OCI-LY3 (cell line): ENCODE data around the gene RPL36.

ENCODE experiments used
- H2AFZ ChIP-seq: fragments of 200-600, 300-600 bp; shearing (Covaris generic); 2 replicates; pipeline ENCODE4 v1.6.0; 2014; ENCODE audit warnings: antibody characterized with exemption, low read depth, low read length
- H3K27ac ChIP-seq: fragments of 200-600, 300-600 bp; sonication (generic); 2 replicates; pipeline ENCODE4 v1.5.1; 2014; ENCODE audit warnings: mild to moderate bottlenecking, low read length, moderate library complexity, mixed read lengths
- H3K27me3 ChIP-seq: fragments of 200-600, 300-600 bp; sonication (generic); 2 replicates; pipeline ENCODE4 v1.6.1; 2014; ENCODE audit warnings: low read depth, low read length, mixed read lengths
- H3K36me3 ChIP-seq: fragments of 200-600, 300-600 bp; sonication (generic); replicated peaks from 2 replicates; pipeline ENCODE3; 2014; ENCODE audit warnings: low read depth, low read length, mixed read lengths
- H3K4me1 ChIP-seq: fragments of 300-600, 200-600 bp; sonication (generic); 2 replicates; pipeline ENCODE4 v1.6.1; 2014; ENCODE audit warnings: low read length, mixed read lengths
- H3K4me2 ChIP-seq: fragments of 200-600, 300-600 bp; sonication (generic); 2 replicates; pipeline ENCODE4 v1.6.1; 2014; ENCODE audit warnings: low read length, mixed read lengths
- H3K4me3 ChIP-seq: fragments of 300-600, 200-600 bp; sonication (generic); 2 replicates; pipeline ENCODE4 v1.5.1; 2014; ENCODE audit warnings: antibody characterized with exemption, mild to moderate bottlenecking, low read length, moderate library complexity
- H3K79me2 ChIP-seq: fragments of 300-600, 200-600 bp; shearing (Covaris generic); 2 replicates; pipeline ENCODE4 v1.6.1; 2014; ENCODE audit warnings: mild to moderate bottlenecking, low read length, mixed read lengths
- H3K9ac ChIP-seq: fragments of 300-600, 200-600 bp; shearing (Covaris generic); 2 replicates; pipeline ENCODE4 v1.6.0; 2014; ENCODE audit warnings: mild to moderate bottlenecking, low read length, moderate library complexity
- H3K9me3 ChIP-seq: fragments of 200-600, 300-600 bp; shearing (Covaris generic); 2 replicates; pipeline ENCODE4 v1.6.1; 2014; ENCODE audit warnings: low read length, mixed read lengths; ENCODE audit not compliant: insufficient read depth
- H4K20me1 ChIP-seq: fragments of 200-600, 300-600 bp; sonication (generic); 2 replicates; pipeline ENCODE4 v1.6.1; 2016; ENCODE audit warnings: low read length, mixed read lengths; ENCODE audit not compliant: insufficient read depth
- CTCF ChIP-seq: fragments of 200-600, 300-600 bp; sonication (generic); IDR thresholded peaks from 2 replicates; pipeline ENCODE4 v1.5.1; 2014; ENCODE audit warnings: antibody characterized with exemption, low read length, low read depth
- EZH2phosphoT487 ChIP-seq: fragments of 200-600 bp; shearing (Covaris generic); IDR thresholded peaks from 2 replicates; pipeline ENCODE4 v1.6.1; 2018; ENCODE audit warnings: antibody characterized with exemption, mixed run types, low read depth

RPL36 gene

GRCh38 chr19:5690125-5690954, at the start of gene RPL36:
TSS of gene RPL36 (plus strand) at chr19:5690295. CDS start at chr19:5690508, 213 bp downstream.
- TF ChIP-seq EZH2phosphoT487, result no peak
- TF ChIP-seq CTCF, result peak; percentile 86
- peak within 1 kb of the TSS; percentile 91 for H3K9ac ChIP-seq
- no peaks in the 10 kb centered on the region for H3K27me3 ChIP-seq
- peak within 1 kb of the TSS; percentile 78 for H3K27ac ChIP-seq
- H3K36me3 ChIP-seq, result peaks cover 47% of the 10 kb centered on the region
- peaks cover 53% of the 10 kb centered on the region for H3K79me2 ChIP-seq
- H3K4me1 ChIP-seq, result peaks cover 22% of the 10 kb centered on the region
- peak within 1 kb of the TSS; percentile 87 for H3K4me2 ChIP-seq
- H3K4me3 ChIP-seq, result peak within 1 kb of the TSS; percentile 91
- H2AFZ ChIP-seq, result peak within 1 kb of the TSS; percentile 61; the same call in 1 of the 2 replicates
- H4K20me1 ChIP-seq, result peaks cover 49% of the 10 kb centered on the region
- no peaks in the 10 kb centered on the region for H3K9me3 ChIP-seq

GRCh38 chr19:5641171-5641570, 48.9 kb upstream of the RPL36 start:
- no peak overlapping the region for H3K9ac ChIP-seq
- no peaks in the 10 kb centered on the region for H3K27me3 ChIP-seq
- H3K4me2 ChIP-seq, result no peak overlapping the region
- H3K27ac ChIP-seq, result no peak overlapping the region
- TF ChIP-seq CTCF (no peak), EZH2phosphoT487 (no peak)
- peaks cover 100% of the 10 kb centered on the region for H3K79me2 ChIP-seq
- peaks cover 67% of the 10 kb centered on the region for H3K36me3 ChIP-seq
- no peaks in the 10 kb centered on the region for H3K4me1 ChIP-seq
- peaks cover 92% of the 10 kb centered on the region for H4K20me1 ChIP-seq
- no peak overlapping the region for H2AFZ ChIP-seq
- H3K4me3 ChIP-seq, result no peak overlapping the region
- no peaks in the 10 kb centered on the region for H3K9me3 ChIP-seq

- Histone ChIP-seq H3K9ac (no peak overlapping the region), H3K9me3 (no peaks in the 10 kb centered on the region), H3K36me3 (peaks cover 73% of the 10 kb centered on the region), H2AFZ (no peak overlapping the region), H3K27ac (no peak overlapping the region), H3K4me1 (no peaks in the 10 kb centered on the region), H3K4me2 (no peak overlapping the region), H3K79me2 (peaks cover 100% of the 10 kb centered on the region), H4K20me1 (peaks cover 96% of the 10 kb centered on the region), H3K27me3 (no peaks in the 10 kb centered on the region), H3K4me3 (no peak overlapping the region)
- TF ChIP-seq EZH2phosphoT487 (no peak), CTCF (no peak)
These were observed 47.9 kb upstream of the RPL36 start for GRCh38 chr19:5642204-5642603.

GRCh38 chr19:5643060-5643459, 47.0 kb upstream of the RPL36 start:
- no peak overlapping the region for H2AFZ ChIP-seq
- H3K4me2 ChIP-seq, result no peak overlapping the region
- no peak overlapping the region for H3K27ac ChIP-seq
- peaks cover 74% of the 10 kb centered on the region for H3K36me3 ChIP-seq
- peaks cover 98% of the 10 kb centered on the region for H3K79me2 ChIP-seq
- no peaks in the 10 kb centered on the region for H3K27me3 ChIP-seq
- H3K4me3 ChIP-seq, result no peak overlapping the region
- H3K9me3 ChIP-seq, result no peaks in the 10 kb centered on the region
- no peak overlapping the region for H3K9ac ChIP-seq
- no peaks in the 10 kb centered on the region for H3K4me1 ChIP-seq
- peaks cover 94% of the 10 kb centered on the region for H4K20me1 ChIP-seq
- TF ChIP-seq CTCF (no peak), EZH2phosphoT487 (no peak)
